Neutrophil (primary cell): Measurements from ENCODE around the gene RCSD1.

Source experiments
- H3K27ac ChIP-seq: fragments of 200-600 bp; sonication (generic); 2 replicates; pipeline ENCODE4 v1.5.1; 2016; ENCODE audit warnings: mild to moderate bottlenecking, moderate library complexity
- H3K27me3 ChIP-seq: fragments of 200-600 bp; sonication (generic); 2 replicates; pipeline ENCODE4 v1.6.0; 2016; ENCODE audit warnings: mild to moderate bottlenecking
- H3K36me3 ChIP-seq: fragments of 200-600 bp; sonication (generic); 2 replicates; pipeline ENCODE4 v1.5.1; 2017
- H3K4me1 ChIP-seq, 2 experiments: fragments of 200-600 bp in 1 of 2; sonication (generic) in 1 of 2; 1 replicate in 1 of 2; 2 replicates in 1 of 2; pipeline versions ENCODE4 v1.5.1 to v1.6.1; 2013 to 2016; ENCODE audit warnings: low read depth in 1 of 2, low read length in 1 of 2, mild to moderate bottlenecking in 1 of 2, moderate library complexity in 1 of 2; ENCODE audit not compliant: control insufficient read depth in 1 of 2, insufficient read depth in 1 of 2
- H3K4me3 ChIP-seq, 2 experiments: fragments of 200-600 bp in 1 of 2; sonication (generic) in 1 of 2; 1 replicate in 1 of 2; 2 replicates in 1 of 2; pipeline ENCODE4 v1.5.1; 2013 to 2016; ENCODE audit warnings: low read depth in 1 of 2, low read length in 1 of 2, mild to moderate bottlenecking in 1 of 2, moderate library complexity in 1 of 2
- H3K9me3 ChIP-seq: fragments of 200-600 bp; sonication (generic); 2 replicates; pipeline ENCODE4 v1.5.1; 2016
- CTCF ChIP-seq: fragments of 200-600 bp; sonication (generic); IDR thresholded peaks from 2 replicates; pipeline ENCODE4 v1.5.1; 2016; ENCODE audit warnings: antibody characterized with exemption

Gene RCSD1

DNA sequence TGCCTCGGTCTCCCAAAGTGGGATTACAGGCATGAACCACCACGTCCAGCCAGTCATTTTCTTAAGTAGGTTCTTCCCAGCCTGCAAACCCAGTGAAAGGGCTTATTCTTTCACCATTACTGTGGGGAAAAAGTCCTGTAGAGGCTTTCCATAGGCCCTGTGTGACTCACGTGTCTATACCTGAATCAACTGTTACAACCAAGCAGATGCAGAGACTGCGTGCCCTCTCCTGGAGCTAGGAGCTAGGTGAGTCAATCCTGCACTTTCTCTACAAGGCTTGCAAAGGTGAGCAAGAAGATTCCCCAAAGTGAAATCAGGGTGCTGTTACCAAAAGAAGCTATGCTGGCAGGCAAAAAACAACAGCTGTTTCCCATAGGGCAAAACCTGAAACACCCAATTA is 77.9 kb downstream of the RCSD1 start:
- Histone ChIP-seq H3K36me3 (peaks cover 55% of the 10 kb centered on the region), H3K27ac (peak overlapping the region; percentile 36), H3K4me3 (no peak overlapping the region), H3K4me1 (peaks cover 7 to 9% of the 10 kb centered on the region in 2 experiments), H3K27me3 (peaks cover 2% of the 10 kb centered on the region), H3K9me3 (no peaks in the 10 kb centered on the region)
- TF ChIP-seq CTCF = no peak

DNA sequence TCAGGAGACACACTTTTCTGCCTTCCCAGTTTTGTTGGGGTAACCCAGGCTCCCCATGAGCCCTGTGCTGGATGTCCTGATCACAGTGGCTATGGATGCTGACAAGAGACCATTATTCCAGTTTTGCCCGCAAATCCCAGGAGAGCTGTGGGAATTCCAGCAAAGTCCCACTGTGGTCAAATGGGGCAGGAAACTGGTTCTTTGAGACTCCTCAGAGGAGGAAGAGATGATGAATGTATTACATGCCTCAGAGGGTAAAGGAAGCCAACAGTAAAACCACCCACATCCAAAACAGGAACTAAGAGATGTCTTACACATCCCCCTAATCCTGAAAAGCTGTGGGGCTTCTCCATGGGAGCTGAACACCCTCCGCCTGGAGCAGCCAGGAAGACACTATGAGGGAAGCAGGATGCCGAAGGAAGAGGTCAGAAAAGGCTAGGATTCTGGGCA is 78.9 kb downstream of the RCSD1 start:
- no peaks in the 10 kb centered on the region for H3K9me3 ChIP-seq
- H3K36me3 ChIP-seq = peaks cover 45% of the 10 kb centered on the region
- peaks cover 12% of the 10 kb centered on the region for H3K27me3 ChIP-seq
- peak overlapping the region; percentile 36 for H3K27ac ChIP-seq
- no peak overlapping the region for H3K4me3 ChIP-seq
- no peak for TF ChIP-seq CTCF
- peaks cover 15 to 18% of the 10 kb centered on the region in 2 experiments for H3K4me1 ChIP-seq

DNA sequence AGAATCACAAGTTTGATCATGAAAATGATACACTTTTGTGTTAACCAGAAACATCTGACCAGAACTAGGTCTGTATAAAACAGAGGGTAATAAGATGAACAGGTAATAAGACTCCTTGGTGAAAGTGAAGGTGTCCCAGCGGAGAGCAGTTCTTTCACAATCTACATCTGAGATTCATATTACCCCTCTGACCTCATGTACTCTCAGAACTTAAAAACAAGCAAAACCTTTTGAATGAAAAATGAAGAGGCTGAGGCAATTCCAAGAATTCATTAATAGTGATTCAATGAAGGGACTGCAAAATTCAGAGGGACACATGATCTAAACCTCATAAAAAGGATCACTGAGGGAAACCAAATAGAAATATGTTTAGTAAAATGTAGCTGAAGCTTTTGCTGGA is 80.8 kb downstream of the RCSD1 start:
- TF ChIP-seq CTCF = no peak

DNA sequence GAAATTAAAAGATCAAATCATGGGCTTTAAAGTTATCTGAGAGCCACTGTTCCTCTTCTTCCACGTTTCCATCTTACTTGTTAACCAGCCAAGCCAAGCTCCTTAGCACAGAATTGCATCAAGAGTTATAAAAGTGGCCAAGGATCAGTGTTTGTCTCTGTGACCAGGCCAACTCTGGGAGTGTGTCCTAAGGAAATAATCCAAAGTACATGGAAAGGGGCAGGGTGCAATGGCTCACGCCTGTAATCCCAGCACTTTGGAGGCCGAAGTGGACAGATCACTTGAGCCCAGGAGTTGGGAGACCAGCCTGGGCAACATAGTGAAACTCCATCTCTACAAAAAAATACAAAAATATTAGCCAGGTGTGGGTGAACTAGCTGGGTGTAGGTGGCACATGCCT is 81.8 kb downstream of the RCSD1 start:
- peaks cover 39 to 42% of the 10 kb centered on the region in 2 experiments for H3K4me1 ChIP-seq
- no peak overlapping the region for H3K27ac ChIP-seq
- no peak for TF ChIP-seq CTCF

More for the DNA sequence above, 80.8 kb downstream of the RCSD1 start:
- H3K9me3 ChIP-seq = no peaks in the 10 kb centered on the region
- H3K27me3 ChIP-seq = peaks cover 16% of the 10 kb centered on the region
- peaks cover 34 to 36% of the 10 kb centered on the region in 2 experiments for H3K4me1 ChIP-seq
- H3K36me3 ChIP-seq = peaks cover 26% of the 10 kb centered on the region
- H3K4me3 ChIP-seq = no peak overlapping the region
- no peak overlapping the region for H3K27ac ChIP-seq

GRCh38 chr1:167713330-167714081 is 83.5 kb downstream of the RCSD1 start:
- Histone ChIP-seq H3K9me3 (no peaks in the 10 kb centered on the region), H3K4me1 (peaks cover 39 to 42% of the 10 kb centered on the region in 2 experiments), H3K27me3 (peaks cover 16% of the 10 kb centered on the region), H3K36me3 (peaks cover 1% of the 10 kb centered on the region), H3K4me3 (peak overlapping the region; percentile 75 to 78), H3K27ac (peak overlapping the region; percentile 28)
- no peak for TF ChIP-seq CTCF

More for the DNA sequence above, 81.8 kb downstream of the RCSD1 start:
- no peak overlapping the region for H3K4me3 ChIP-seq
- H3K9me3 ChIP-seq = no peaks in the 10 kb centered on the region
- H3K27me3 ChIP-seq = peaks cover 16% of the 10 kb centered on the region
- peaks cover 17% of the 10 kb centered on the region for H3K36me3 ChIP-seq
